Ishikawa (cell line): ENCODE measurements around the gene CORO2B.

Source experiments
- CEBPB ChIP-seq: IDR thresholded peaks from 2 replicates; pipeline ENCODE4 v1.6.1; 2012
- EGR1 ChIP-seq: IDR thresholded peaks from 2 replicates; pipeline ENCODE4 v1.6.1; 2012
- EP300 ChIP-seq: IDR thresholded peaks from 2 replicates; pipeline ENCODE4 v1.6.1; 2012; ENCODE audit warnings: borderline replicate concordance
- NFIC ChIP-seq: IDR thresholded peaks from 2 replicates; pipeline ENCODE4 v1.6.1; 2012
- RAD21 ChIP-seq: IDR thresholded peaks from 2 replicates; pipeline ENCODE4 v1.6.1; 2012; ENCODE audit warnings: low read depth
- REST ChIP-seq: IDR thresholded peaks from 2 replicates; pipeline ENCODE4 v1.6.1; 2012; ENCODE audit warnings: low read depth, mild to moderate bottlenecking
- TAF1 ChIP-seq: IDR thresholded peaks from 2 replicates; pipeline ENCODE4 v1.6.1; 2012; ENCODE audit warnings: low read depth, mild to moderate bottlenecking
- TCF12 ChIP-seq: IDR thresholded peaks from 2 replicates; pipeline ENCODE4 v1.6.1; 2012; ENCODE audit warnings: low read depth
- TEAD4 ChIP-seq: IDR thresholded peaks from 2 replicates; pipeline ENCODE4 v1.6.1; 2012
- USF1 ChIP-seq: IDR thresholded peaks from 2 replicates; pipeline ENCODE4 v1.6.1; 2012
- TF ChIP-seq, protein P1 (sequence below): IDR thresholded peaks from 2 replicates; pipeline ENCODE4 v1.6.1; 2012

- TF ChIP-seq RAD21 (no peak), TEAD4 (no peak), NFIC (no peak), REST (no peak), EGR1 (no peak), TAF1 (no peak), TCF12 (no peak), EP300 (no peak), CEBPB (no peak), USF1 (no peak)
- TF ChIP-seq, protein P1, sequence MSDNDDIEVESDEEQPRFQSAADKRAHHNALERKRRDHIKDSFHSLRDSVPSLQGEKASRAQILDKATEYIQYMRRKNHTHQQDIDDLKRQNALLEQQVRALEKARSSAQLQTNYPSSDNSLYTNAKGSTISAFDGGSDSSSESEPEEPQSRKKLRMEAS: no peak
These were observed 120.5 kb downstream of the CORO2B start for GRCh38 chr15:68699124-68699880.
